ENCODE measurements around the gene PIP5KL1.

DNA sequence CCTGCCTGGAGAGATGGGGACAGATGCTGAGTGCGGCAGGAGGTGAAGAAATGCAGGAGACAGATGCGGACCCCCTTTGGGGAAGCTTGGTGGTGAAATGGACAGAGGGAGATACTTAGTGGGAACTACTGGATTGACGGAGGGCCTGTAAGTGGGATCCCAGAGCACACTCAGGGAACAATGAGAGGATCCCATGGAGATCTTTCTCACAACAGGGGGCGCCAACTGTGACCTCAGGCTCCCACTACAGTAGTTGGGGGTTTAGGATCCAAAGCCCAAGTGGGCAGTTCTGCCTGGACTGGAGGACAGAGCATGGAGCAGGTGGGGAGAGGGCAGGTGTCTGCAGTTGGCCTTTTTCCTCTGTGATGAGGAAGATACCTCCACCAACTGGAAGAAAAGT, 3.7 kb upstream of the PIP5KL1 start:
- TF ChIP-seq EZH2 (IDR thresholded peaks at IDR 0.05; ENCODE audit: low read length) = no peak
- TF ChIP-seq, protein P1, sequence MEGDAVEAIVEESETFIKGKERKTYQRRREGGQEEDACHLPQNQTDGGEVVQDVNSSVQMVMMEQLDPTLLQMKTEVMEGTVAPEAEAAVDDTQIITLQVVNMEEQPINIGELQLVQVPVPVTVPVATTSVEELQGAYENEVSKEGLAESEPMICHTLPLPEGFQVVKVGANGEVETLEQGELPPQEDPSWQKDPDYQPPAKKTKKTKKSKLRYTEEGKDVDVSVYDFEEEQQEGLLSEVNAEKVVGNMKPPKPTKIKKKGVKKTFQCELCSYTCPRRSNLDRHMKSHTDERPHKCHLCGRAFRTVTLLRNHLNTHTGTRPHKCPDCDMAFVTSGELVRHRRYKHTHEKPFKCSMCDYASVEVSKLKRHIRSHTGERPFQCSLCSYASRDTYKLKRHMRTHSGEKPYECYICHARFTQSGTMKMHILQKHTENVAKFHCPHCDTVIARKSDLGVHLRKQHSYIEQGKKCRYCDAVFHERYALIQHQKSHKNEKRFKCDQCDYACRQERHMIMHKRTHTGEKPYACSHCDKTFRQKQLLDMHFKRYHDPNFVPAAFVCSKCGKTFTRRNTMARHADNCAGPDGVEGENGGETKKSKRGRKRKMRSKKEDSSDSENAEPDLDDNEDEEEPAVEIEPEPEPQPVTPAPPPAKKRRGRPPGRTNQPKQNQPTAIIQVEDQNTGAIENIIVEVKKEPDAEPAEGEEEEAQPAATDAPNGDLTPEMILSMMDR (optimal IDR thresholded peaks at IDR 0.05 in 1 of 3, IDR thresholded peaks at IDR 0.05 in 1 of 3, conservative IDR thresholded peaks at IDR 0.05 in 1 of 3; ENCODE audit: extremely low read depth in 1 of 3, insufficient read depth in 2 of 3, low read length in 3 of 3) = no peak

All from keratinocyte (primary cell).